ENCODE results near the gene KATNAL1.

Gene KATNAL1

DNA sequence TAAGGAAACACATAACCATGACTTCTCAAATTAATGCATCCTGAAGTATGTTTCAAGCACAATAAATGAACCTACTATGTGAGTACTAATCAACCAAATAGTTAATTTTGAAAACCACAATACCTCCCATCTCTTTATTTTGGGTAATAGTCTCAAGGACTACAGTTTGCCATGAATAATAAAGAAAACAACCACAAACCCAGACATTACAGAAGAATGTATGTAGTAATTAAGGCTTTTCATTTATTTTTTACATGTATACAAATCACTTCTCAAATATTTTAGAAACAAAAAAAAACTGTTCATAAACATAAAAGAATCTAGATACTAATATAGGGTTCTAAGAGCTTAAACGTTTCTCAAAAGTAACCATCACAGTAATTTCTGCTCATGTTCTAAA is 6.8 kb downstream of the KATNAL1 start:
- no peak for DNase-seq (ENCODE audit: low spot score)
- in situ Hi-C loops (cut with MboI; ENCODE audit: low pct_unique_long_range_greater_than_20kb, low sequenced_read_pairs, unreplicated experiment): no loop called here
- TF ChIP-seq, protein P1, sequence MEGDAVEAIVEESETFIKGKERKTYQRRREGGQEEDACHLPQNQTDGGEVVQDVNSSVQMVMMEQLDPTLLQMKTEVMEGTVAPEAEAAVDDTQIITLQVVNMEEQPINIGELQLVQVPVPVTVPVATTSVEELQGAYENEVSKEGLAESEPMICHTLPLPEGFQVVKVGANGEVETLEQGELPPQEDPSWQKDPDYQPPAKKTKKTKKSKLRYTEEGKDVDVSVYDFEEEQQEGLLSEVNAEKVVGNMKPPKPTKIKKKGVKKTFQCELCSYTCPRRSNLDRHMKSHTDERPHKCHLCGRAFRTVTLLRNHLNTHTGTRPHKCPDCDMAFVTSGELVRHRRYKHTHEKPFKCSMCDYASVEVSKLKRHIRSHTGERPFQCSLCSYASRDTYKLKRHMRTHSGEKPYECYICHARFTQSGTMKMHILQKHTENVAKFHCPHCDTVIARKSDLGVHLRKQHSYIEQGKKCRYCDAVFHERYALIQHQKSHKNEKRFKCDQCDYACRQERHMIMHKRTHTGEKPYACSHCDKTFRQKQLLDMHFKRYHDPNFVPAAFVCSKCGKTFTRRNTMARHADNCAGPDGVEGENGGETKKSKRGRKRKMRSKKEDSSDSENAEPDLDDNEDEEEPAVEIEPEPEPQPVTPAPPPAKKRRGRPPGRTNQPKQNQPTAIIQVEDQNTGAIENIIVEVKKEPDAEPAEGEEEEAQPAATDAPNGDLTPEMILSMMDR (IDR thresholded peaks at IDR 0.05; ENCODE audit: extremely low read depth, insufficient read depth, missing control alignments): no peak

DNA sequence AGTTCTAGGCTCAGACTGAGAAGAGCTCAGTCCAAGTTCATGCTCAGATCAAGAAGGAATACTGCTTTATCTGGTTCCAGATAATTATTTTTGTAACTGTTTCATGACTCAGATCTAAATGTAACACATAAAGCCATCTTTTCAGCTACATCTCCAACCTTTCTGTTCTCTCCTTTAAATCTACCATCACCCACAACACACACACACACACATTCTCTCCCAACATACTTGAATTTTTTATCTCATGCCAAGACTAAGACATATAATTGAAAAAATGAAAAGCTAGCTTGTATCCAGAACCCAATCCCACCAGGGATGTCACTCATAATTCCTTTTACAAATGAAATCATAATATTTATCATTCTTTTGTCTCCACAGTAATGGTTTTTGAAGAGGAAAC is 7.6 kb downstream of the KATNAL1 start:
- DNase-seq (ENCODE audit: low spot score): no peak
- in situ Hi-C loops (cut with MboI; ENCODE audit: low pct_unique_long_range_greater_than_20kb, low sequenced_read_pairs, unreplicated experiment): no loop called here
- TF ChIP-seq, protein P1 (IDR thresholded peaks at IDR 0.05; ENCODE audit: extremely low read depth, insufficient read depth, missing control alignments): no peak

DNA sequence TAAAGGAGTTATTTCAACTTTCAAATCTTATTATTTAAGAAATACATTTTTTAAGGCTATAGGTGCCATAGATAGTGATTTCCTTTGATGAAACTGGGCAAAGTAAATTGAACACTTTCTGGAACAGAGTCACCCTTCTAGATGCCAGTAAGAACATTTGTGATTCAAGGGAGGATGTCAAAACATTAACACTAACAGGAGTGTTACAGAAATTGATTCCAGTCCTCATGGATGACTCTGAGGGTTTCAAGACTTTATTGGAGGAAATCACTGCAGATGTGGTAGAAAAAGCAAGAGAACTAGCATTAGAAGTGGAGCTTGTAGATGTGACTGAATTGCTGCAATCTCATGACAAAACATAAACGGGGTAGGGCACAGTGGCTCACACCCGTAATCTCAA is 12.2 kb downstream of the KATNAL1 start:
- in situ Hi-C loops (cut with MboI; ENCODE audit: low pct_unique_long_range_greater_than_20kb, low sequenced_read_pairs, unreplicated experiment): no loop called here
- TF ChIP-seq, protein P1 (IDR thresholded peaks at IDR 0.05; ENCODE audit: extremely low read depth, insufficient read depth, missing control alignments): no peak

DNA sequence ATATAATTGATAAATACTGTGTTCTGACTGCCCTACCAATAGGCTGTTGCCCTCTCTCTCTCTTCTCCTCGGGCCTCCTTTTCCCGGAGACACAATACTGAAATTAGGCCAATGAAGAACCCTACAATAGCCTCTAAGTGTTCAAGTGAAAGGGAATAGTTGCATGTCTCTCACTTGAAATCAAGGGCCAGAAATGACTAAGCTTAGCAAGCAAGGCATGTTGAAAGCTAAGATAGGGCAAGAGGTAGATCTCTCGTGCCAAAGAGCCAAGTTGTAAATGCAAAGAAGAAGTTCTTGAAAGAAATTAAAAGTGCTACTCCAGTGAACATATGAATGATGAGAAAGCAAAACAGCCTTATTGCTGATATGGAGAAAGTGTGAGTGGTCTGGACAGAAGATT is 13.3 kb downstream of the KATNAL1 start:
- TF ChIP-seq, protein P1 (IDR thresholded peaks at IDR 0.05; ENCODE audit: extremely low read depth, insufficient read depth, missing control alignments): no peak
- in situ Hi-C loops (cut with MboI; ENCODE audit: low pct_unique_long_range_greater_than_20kb, low sequenced_read_pairs, unreplicated experiment): no loop called here
- DNase-seq (ENCODE audit: low spot score): no peak

More for the DNA sequence above, 12.2 kb downstream of the KATNAL1 start:
- DNase-seq (ENCODE audit: low spot score): no peak

DNA sequence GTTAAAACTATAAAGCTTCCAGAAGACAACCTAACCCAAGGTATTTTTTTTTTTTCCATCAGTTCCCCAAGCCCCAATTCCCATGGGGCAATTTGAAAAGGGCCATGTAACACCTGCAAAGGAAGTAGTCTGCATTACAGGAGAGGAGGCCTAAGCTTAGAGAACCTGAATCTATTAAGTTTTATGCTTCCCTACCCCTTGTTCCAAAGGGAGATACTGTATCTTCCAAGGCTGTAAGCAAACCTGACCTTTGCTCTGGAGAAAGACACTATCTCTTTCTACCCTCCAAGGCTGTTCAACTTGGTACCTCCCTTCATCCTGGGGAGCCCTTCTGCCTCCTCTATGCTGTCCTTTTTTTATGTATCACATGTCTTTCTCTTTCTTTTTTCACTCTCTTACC is 15.0 kb downstream of the KATNAL1 start:
- DNase-seq (ENCODE audit: low spot score): no peak
- in situ Hi-C loops (cut with MboI; ENCODE audit: low pct_unique_long_range_greater_than_20kb, low sequenced_read_pairs, unreplicated experiment): no loop called here
- TF ChIP-seq, protein P1 (IDR thresholded peaks at IDR 0.05; ENCODE audit: extremely low read depth, insufficient read depth, missing control alignments): no peak

DNA sequence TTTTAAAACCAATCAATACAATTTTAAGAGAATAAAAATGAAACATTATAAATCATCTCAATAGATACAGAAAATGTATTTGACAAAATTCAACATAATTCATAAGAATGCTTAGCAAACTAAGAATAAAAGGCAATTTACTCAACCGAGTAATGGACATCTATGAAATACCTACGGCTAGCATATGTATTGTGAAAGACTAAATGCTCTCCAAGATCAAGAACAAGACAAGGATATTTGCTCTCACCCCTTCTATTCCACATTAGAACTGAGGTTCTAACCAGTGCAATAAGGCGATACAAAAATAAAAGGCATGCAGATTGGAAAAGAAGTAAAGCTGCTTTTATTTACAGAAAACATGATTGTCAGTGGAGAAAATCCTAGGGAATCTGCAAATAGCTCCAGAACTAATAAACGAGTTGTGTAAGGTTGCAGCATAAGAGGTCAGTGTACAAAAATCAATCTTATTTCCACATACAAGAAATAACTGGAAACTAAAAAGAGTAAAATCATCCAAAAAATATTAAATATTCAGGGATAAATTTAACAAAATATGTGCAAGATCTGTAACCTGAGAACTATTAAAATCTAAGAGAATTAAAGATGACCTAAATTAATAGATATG is 16.4 kb downstream of the KATNAL1 start:
- in situ Hi-C loops (cut with MboI; ENCODE audit: low pct_unique_long_range_greater_than_20kb, low sequenced_read_pairs, unreplicated experiment): no loop called here
- DNase-seq (ENCODE audit: low spot score): no peak
- TF ChIP-seq, protein P1 (IDR thresholded peaks at IDR 0.05; ENCODE audit: extremely low read depth, insufficient read depth, missing control alignments): no peak
